Measurements from ENCODE around the gene CUL3.

CUL3 gene

GRCh38 chr2:224426656-224427055 is 158.5 kb downstream of the CUL3 start:
- CTCF ChIA-PET = no interaction called here
- no peaks in the 10 kb centered on the region for H3K27me3 Mint-ChIP-seq
- H3K36me3 Mint-ChIP-seq = no peaks in the 10 kb centered on the region
- no peaks in the 10 kb centered on the region for H3K9me3 Mint-ChIP-seq
- DNase-seq = no peak
- no peak overlapping the region for H3K27ac Mint-ChIP-seq
- H3K4me3 Mint-ChIP-seq = no peak overlapping the region
- no peaks in the 10 kb centered on the region for H3K4me1 Mint-ChIP-seq

- Mint-ChIP-seq H3K9me3 (no peaks in the 10 kb centered on the region), H3K4me1 (no peaks in the 10 kb centered on the region), H3K27me3 (peaks cover 6% of the 10 kb centered on the region), H3K27ac (no peak overlapping the region), H3K4me3 (no peak overlapping the region), H3K36me3 (no peaks in the 10 kb centered on the region)
- CTCF ChIA-PET = interaction anchor here (1.3 kb wide), 1 partner anchor 9 kb away, joined by 3 read pairs; no protein-coding TSS in a partner anchor
- DNase-seq = no peak
These were observed 164.1 kb downstream of the CUL3 start for GRCh38 chr2:224421065-224421464.
